ENCODE measurements around the gene CREBBP. TPM values are rescaled to one million over a fixed set of nuclear protein-coding genes. Genes with fewer than 3 reads are reported as not detected.

CREBBP gene
- polyA plus RNA-seq, 1 of the 3 experiments (the other 2 are of a cell fraction), result 5.7 TPM

GRCh38 chr16:3691761-3692160 lies 188.8 kb downstream of the CREBBP start:
- Histone ChIP-seq H3K4me2 (no peak overlapping the region), H3K9me3 (no peaks in the 10 kb centered on the region), H3K4me3 (ENCODE audit: low read depth in 2 of 2, low read length in 1 of 2) (no peak overlapping the region), H3K27me3 (ENCODE audit: insufficient read depth) (no peaks in the 10 kb centered on the region), H3K4me1 (ENCODE audit: control insufficient read depth in 1 of 2, insufficient read depth in 2 of 2, low read depth in 1 of 2, low read length in 1 of 2) (peaks cover 5 to 6% of the 10 kb centered on the region in 2 experiments; a peak in 3 of 4 replicates), H3K79me2 (ENCODE audit: insufficient read depth) (peaks cover 7% of the 10 kb centered on the region; the same call in 1 of the 2 replicates), H3K9ac (no peak overlapping the region), H3K36me3 (replicated peaks in 1 of 2; ENCODE audit: control insufficient read depth in 1 of 2, insufficient read depth in 2 of 2, low read length in 1 of 2) (peaks cover 13 to 19% of the 10 kb centered on the region in 2 experiments), H4K20me1 (ENCODE audit: insufficient read depth) (no peaks in the 10 kb centered on the region), H3K9me2 (no peaks in the 10 kb centered on the region), H3K27ac (ENCODE audit: low read depth in 2 of 2, low read length in 1 of 2) (no peak overlapping the region), H3F3A (replicated peaks; ENCODE audit: insufficient read depth) (no peaks in the 10 kb centered on the region), H2AFZ (ENCODE audit: low read depth) (no peak overlapping the region)
- TF ChIP-seq TAF1 (IDR thresholded peaks at IDR 0.05; ENCODE audit: borderline replicate concordance, low read depth, low read length) (no peak), RCOR1 (IDR thresholded peaks at IDR 0.05; ENCODE audit: low read length) (no peak), FOXM1 (IDR thresholded peaks at IDR 0.05; ENCODE audit: low read depth) (no peak), REST (IDR thresholded peaks at IDR 0.05; ENCODE audit: low read depth, low read length) (no peak)
- ChIA-PET CTCF (interaction anchor here (1.0 to 3.7 kb wide), 11 partner anchors 9 to 562 kb away, joined by 3 to 19 read pairs (median 5); partner anchors contain the start of gene TRAP1), POLR2A (no interaction called here)
- no peak for DNase-seq
- WGBS (ENCODE audit: low lambda C conversion rate), result 91% methylated on average over 8 of the region's 12 CpGs

GRCh38 chr16:3690980-3691720 lies 189.4 kb downstream of the CREBBP start:
- Histone ChIP-seq H3K79me2 (ENCODE audit: insufficient read depth) (peaks cover 3% of the 10 kb centered on the region; the same call in 1 of the 2 replicates), H3F3A (replicated peaks; ENCODE audit: insufficient read depth) (no peaks in the 10 kb centered on the region), H3K4me3 (ENCODE audit: low read depth in 2 of 2, low read length in 1 of 2) (no peak overlapping the region), H2AFZ (ENCODE audit: low read depth) (peak overlapping the region; percentile 78; the same call in 1 of the 2 replicates), H3K36me3 (replicated peaks in 1 of 2; ENCODE audit: control insufficient read depth in 1 of 2, insufficient read depth in 2 of 2, low read length in 1 of 2) (peaks cover 16 to 21% of the 10 kb centered on the region in 2 experiments), H4K20me1 (ENCODE audit: insufficient read depth) (no peaks in the 10 kb centered on the region), H3K4me1 (ENCODE audit: control insufficient read depth in 1 of 2, insufficient read depth in 2 of 2, low read depth in 1 of 2, low read length in 1 of 2) (peaks cover 5 to 6% of the 10 kb centered on the region in 2 experiments; a peak in 3 of 4 replicates), H3K9ac (no peak overlapping the region), H3K27me3 (ENCODE audit: insufficient read depth) (no peaks in the 10 kb centered on the region), H3K27ac (ENCODE audit: low read depth in 2 of 2, low read length in 1 of 2) (no peak overlapping the region), H3K9me3 (no peaks in the 10 kb centered on the region), H3K4me2 (peak overlapping the region; percentile 69; the same call in 1 of the 2 replicates), H3K9me2 (no peaks in the 10 kb centered on the region)
- TF ChIP-seq RAD21 (IDR thresholded peaks at IDR 0.05; ENCODE audit: low read length) (no peak), TCF12 (IDR thresholded peaks at IDR 0.05) (no peak), RFX5 (IDR thresholded peaks at IDR 0.05; ENCODE audit: low read length) (no peak), CHD2 (IDR thresholded peaks at IDR 0.05; ENCODE audit: low read length, partially characterized antibody) (no peak), IRF3 (IDR thresholded peaks at IDR 0.05; ENCODE audit: low read depth, low read length) (no peak), ELF1 (IDR thresholded peaks at IDR 0.05) (no peak), MEF2A (IDR thresholded peaks at IDR 0.05; ENCODE audit: borderline replicate concordance, low read depth) (no peak), FOSL2 (IDR thresholded peaks at IDR 0.05; ENCODE audit: borderline replicate concordance, low read depth) (no peak)
- no peak for DNase-seq
- 92% methylated on average over 18 of the region's 19 CpGs for WGBS (ENCODE audit: low lambda C conversion rate)
- ChIA-PET POLR2A (interaction anchor here (1.2 to 1.4 kb wide), 2 partner anchors 23 to 190 kb away, joined by 3 to 4 read pairs; partner anchors contain the start of gene CREBBP), CTCF (interaction anchor here (0.6 to 3.7 kb wide), 25 partner anchors 9 to 563 kb away, joined by 3 to 19 read pairs (median 5); partner anchors contain the start of gene TRAP1)
